GM21717 (cell line): ENCODE results near the gene ZNF573.
"Not testable (repeated sequence)": the region's sequence is repeated elsewhere in the genome, so short reads cannot be mapped to it uniquely, and the experiment has no call there.

ENCODE experiments used
- ATAC-seq: cut with Tn5 transposase; IDR thresholded peaks from one replicate; pipeline ENCODE4 v1.9.1; 2021; ENCODE audit warnings: mild to moderate bottlenecking, moderate library complexity; ENCODE audit not compliant: unreplicated experiment

ZNF573 gene

GRCh38 chr19:37779127-37780005, at the start of gene ZNF573:
Gene ZNF573, minus strand, starts transcription at chr19:37779586. Its CDS starts 5,857 bp downstream, at chr19:37773729.
- peak; percentile 79 for ATAC-seq

GRCh38 chr19:37817180-37817981, 38.0 kb upstream of the ZNF573 start:
- ATAC-seq = no peak

GRCh38 chr19:37815611-37816010, 36.2 kb upstream of the ZNF573 start:
- not testable (repeated sequence) for ATAC-seq

- no peak for ATAC-seq
Measured at GRCh38 chr19:37813340-37813739, 34.0 kb upstream of the ZNF573 start.

GRCh38 chr19:37809366-37809765, 30.0 kb upstream of the ZNF573 start:
- no peak for ATAC-seq

- no peak for ATAC-seq
Measured at GRCh38 chr19:37803249-37803840, 24.0 kb upstream of the ZNF573 start.

GRCh38 chr19:37790244-37790925, 11.0 kb upstream of the ZNF573 start:
- ATAC-seq = no peak

- peak; percentile 9 for ATAC-seq
Measured at GRCh38 chr19:37778613-37779126, 716 bp downstream of the ZNF573 start.

GRCh38 chr19:37770985-37771384, 8.4 kb downstream of the ZNF573 start:
- no peak for ATAC-seq

- ATAC-seq = no peak
Measured at GRCh38 chr19:37763488-37763887, 15.9 kb downstream of the ZNF573 start.

- ATAC-seq = not testable (repeated sequence)
Measured at GRCh38 chr19:37757683-37758082, 21.7 kb downstream of the ZNF573 start.

GRCh38 chr19:37738371-37738770, 41.0 kb downstream of the ZNF573 start:
- no peak for ATAC-seq

- no peak for ATAC-seq
Measured at GRCh38 chr19:37725181-37725580, 54.2 kb downstream of the ZNF573 start.

- no peak for ATAC-seq
Measured at GRCh38 chr19:37719927-37720265, 59.5 kb downstream of the ZNF573 start.

GRCh38 chr19:37719111-37719926, 60.1 kb downstream of the ZNF573 start, which contains the start of gene ZNF607:
Gene ZNF607, minus strand, starts transcription at chr19:37719761. Its CDS starts 8,143 bp downstream, at chr19:37711618.
- ATAC-seq = peak; percentile 88

GRCh38 chr19:37718304-37718703, 61.1 kb downstream of the ZNF573 start:
- no peak for ATAC-seq

GRCh38 chr19:37716140-37716539, 63.2 kb downstream of the ZNF573 start:
- no peak for ATAC-seq

GRCh38 chr19:37706052-37706605, 73.3 kb downstream of the ZNF573 start:
- ATAC-seq = no peak

- ATAC-seq = no peak
Measured at GRCh38 chr19:37699057-37699456, 80.3 kb downstream of the ZNF573 start.
